Naive thymus-derived CD4-positive, alpha-beta T cell (primary cell): Measurements from ENCODE around the gene ZGRF1. TPM values are rescaled to one million over a fixed set of nuclear protein-coding genes. Genes with fewer than 3 reads are reported as not detected.

ENCODE experiments used
- ATAC-seq: fragments of 150-1000 bp; cut with Tn5 transposase; 2 replicates; pipeline ENCODE4 v1.10.0; 2021; ENCODE audit warnings: mild to moderate bottlenecking, moderate library complexity
- CTCF ChIA-PET: fragments of 350-600 bp; sonication (Branson Sonifier 250); formaldehyde crosslinking; loops from one replicate; lab custom pipeline; 2021; ENCODE audit warnings: antibody characterized with exemption; lab: Charles Lee
- POLR2A ChIA-PET: fragments of 350-600 bp; sonication (Branson Sonifier 250); formaldehyde crosslinking; loops from one replicate; lab custom pipeline; 2021; ENCODE audit warnings: antibody characterized with exemption, inconsistent platforms; lab: Charles Lee
- DNase-seq, 9 donors: peaks; one replicate each; pipeline versions ENCODE4 v3.0.0 to v3.0.0-alpha.2; 2020 to 2022; ENCODE audit warnings: mixed read lengths in 1 of 9
- H3K27ac ChIP-seq: one replicate; pipeline ENCODE4 v1.7.0; 2013; ENCODE audit warnings: mild to moderate bottlenecking, low read depth, low read length, moderate library complexity
- H3K27me3 ChIP-seq, 2 donors: one replicate each; pipeline ENCODE4 v1.7.0; 2013; ENCODE audit warnings: low read length in 2 of 2, mild to moderate bottlenecking in 2 of 2, moderate library complexity in 2 of 2; ENCODE audit not compliant: control insufficient read depth in 2 of 2, insufficient read depth in 2 of 2
- H3K36me3 ChIP-seq, 3 experiments: 1 replicate in 2 of 3; 2 replicates in 1 of 3; pipeline ENCODE4 v1.7.0; 2013; ENCODE audit warnings: low read length in 3 of 3, mild to moderate bottlenecking in 3 of 3, moderate library complexity in 1 of 3; ENCODE audit not compliant: insufficient read depth in 3 of 3, control insufficient read depth in 2 of 3
- H3K4me1 ChIP-seq, 2 donors: one replicate each; pipeline ENCODE4 v1.7.0; 2013; ENCODE audit warnings: low read length in 2 of 2, mild to moderate bottlenecking in 2 of 2, moderate library complexity in 1 of 2; ENCODE audit not compliant: control insufficient read depth in 2 of 2, insufficient read depth in 2 of 2
- H3K4me3 ChIP-seq: 2 replicates; pipeline ENCODE4 v1.7.0; 2013; ENCODE audit warnings: mild to moderate bottlenecking, low read length
- H3K9me3 ChIP-seq, 3 experiments: 1 replicate in 2 of 3; 2 replicates in 1 of 3; pipeline ENCODE4 v1.7.0; 2013; ENCODE audit warnings: low read length in 3 of 3; ENCODE audit not compliant: control insufficient read depth in 2 of 3
- H3K27ac Mint-ChIP-seq, 9 donors: one replicate each; pipeline ENCODE4 v1.8.0; 2020 to 2022; ENCODE audit warnings: mixed read lengths in 9 of 9, mild to moderate bottlenecking in 8 of 9, moderate library complexity in 5 of 9, inconsistent platforms in 2 of 9
- H3K27me3 Mint-ChIP-seq, 5 donors: one replicate each; pipeline ENCODE4 v1.8.0; 2021 to 2022; ENCODE audit warnings: mixed read lengths in 5 of 5, mild to moderate bottlenecking in 1 of 5
- H3K36me3 Mint-ChIP-seq, 5 donors: one replicate each; pipeline ENCODE4 v1.8.0; 2020 to 2022; ENCODE audit warnings: mixed read lengths in 5 of 5, mild to moderate bottlenecking in 3 of 5, inconsistent platforms in 1 of 5
- H3K4me1 Mint-ChIP-seq, 7 donors: one replicate each; pipeline ENCODE4 v1.8.0; 2020 to 2022; ENCODE audit warnings: mixed read lengths in 7 of 7, mild to moderate bottlenecking in 3 of 7, inconsistent platforms in 1 of 7
- H3K4me3 Mint-ChIP-seq, 10 donors: one replicate each; pipeline ENCODE4 v1.8.0; 2020 to 2022; ENCODE audit warnings: mild to moderate bottlenecking in 10 of 10, mixed read lengths in 10 of 10, moderate library complexity in 6 of 10, inconsistent platforms in 2 of 10
- H3K9me3 Mint-ChIP-seq, 11 donors: one replicate each; pipeline ENCODE4 v1.8.0; 2020 to 2022; ENCODE audit warnings: mixed read lengths in 11 of 11, mild to moderate bottlenecking in 4 of 11, inconsistent platforms in 1 of 11, moderate library complexity in 1 of 11
- intact Hi-C, 2 donors: fragments of 100-400 bp; cut with micrococcal nuclease; formaldehyde crosslinking; loops; one replicate each; pipeline ENCODE4 v1.15.1; 2023
- polyA plus RNA-seq, 2 donors: library from polyadenylated mRNA; unstranded; fragments of 300-500 nt; fragmentation: Illumina TruSeq; gene quantifications; one replicate each; pipeline ENCODE4 v1.2.3, GENCODE V29; 2021
- total RNA-seq, 6 experiments: library from RNA in 5 of 6; stranded (reverse) in 5 of 6; gene quantifications; 1 replicate in 5 of 6; 2 replicates in 1 of 6; pipeline ENCODE4 v1.2.3 and lab custom pipeline; 2021 to 2026

ZGRF1 gene
- total and polyA plus RNA-seq, 7 experiments from 2014 or later: 1.4 to 29.8 (median 10.3) TPM

DNA sequence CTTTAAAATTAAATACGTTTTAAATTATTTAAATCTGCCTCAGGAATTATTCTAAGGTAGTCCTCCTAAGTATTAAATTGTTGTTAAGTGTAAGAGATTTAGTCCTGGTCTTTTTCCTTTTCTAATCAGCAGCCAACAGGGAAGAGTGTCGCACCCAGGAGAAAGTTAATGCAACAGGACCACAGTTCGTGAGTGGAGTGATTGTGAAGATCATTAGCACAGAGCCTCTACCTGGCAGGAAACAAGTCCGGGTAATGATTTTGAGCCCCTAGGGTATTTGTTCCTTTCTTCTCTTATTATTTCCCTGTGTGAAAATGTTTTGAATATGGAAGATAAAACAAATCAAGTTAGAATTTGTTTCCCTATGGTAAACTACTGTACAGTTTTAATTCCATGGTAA, 13.6 kb upstream of the ZGRF1 start:
- Mint-ChIP-seq H3K27ac (no peak overlapping the region), H3K27me3 (no peaks in the 10 kb centered on the region), H3K36me3 (peaks cover 4 to 29% (median 21%) of the 10 kb centered on the region in 5 donors), H3K4me1 (no peaks in the 10 kb centered on the region), H3K9me3 (no peaks in the 10 kb centered on the region), H3K4me3 (no peak overlapping the region)
- Histone ChIP-seq H3K27me3 (no peaks in the 10 kb centered on the region), H3K4me1 (no peaks in the 10 kb centered on the region), H3K36me3 (peaks cover 22 to 60% (median 39%) of the 10 kb centered on the region in 3 experiments), H3K27ac (no peak overlapping the region), H3K9me3 (no peaks in the 10 kb centered on the region), H3K4me3 (no peak overlapping the region)
- ChIA-PET POLR2A (no interaction called here), CTCF (no interaction called here)
- intact Hi-C loops: loop anchor here in 1 of 2 donors (5.0 kb wide), 1 partner anchor 287 kb away; no protein-coding TSS in a partner anchor
- ATAC-seq (no peak), DNase-seq (no peak)

DNA sequence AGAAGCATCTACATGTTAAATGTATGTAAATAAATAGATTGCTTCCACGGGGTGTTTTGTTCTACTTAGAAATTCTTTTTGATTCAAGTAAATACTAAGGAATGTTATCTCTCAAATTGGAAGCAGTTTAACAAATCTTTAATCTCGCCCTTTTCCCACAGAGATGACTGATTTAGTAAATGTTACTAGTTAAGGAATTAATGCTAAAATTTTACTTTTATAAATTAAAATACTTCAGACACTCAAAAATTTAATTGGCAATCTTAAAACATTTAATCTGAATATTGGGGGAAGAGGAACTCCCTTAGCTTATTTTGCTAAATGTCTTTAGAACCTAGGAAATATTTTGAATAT, 12.3 kb upstream of the ZGRF1 start:
- Mint-ChIP-seq H3K9me3 (no peaks in the 10 kb centered on the region), H3K36me3 (peaks cover 3 to 26% (median 15%) of the 10 kb centered on the region in 5 donors), H3K4me1 (peaks cover 0 to 3% (median 0%) of the 10 kb centered on the region in 7 donors), H3K27me3 (no peaks in the 10 kb centered on the region), H3K27ac (no peak overlapping the region), H3K4me3 (no peak overlapping the region)
- H3K4me3 ChIP-seq: no peak overlapping the region
- ChIA-PET CTCF (no interaction called here), POLR2A (no interaction called here)
- intact Hi-C loops: no loop called here
- ATAC-seq (no peak), DNase-seq (no peak)
- H3K4me1 ChIP-seq: no peaks in the 10 kb centered on the region
- peaks cover 16 to 62% (median 27%) of the 10 kb centered on the region in 3 experiments for H3K36me3 ChIP-seq
- H3K9me3 ChIP-seq: no peaks in the 10 kb centered on the region
- H3K27me3 ChIP-seq: no peaks in the 10 kb centered on the region
- H3K27ac ChIP-seq: no peak overlapping the region

- Mint-ChIP-seq H3K9me3 (no peaks in the 10 kb centered on the region), H3K36me3 (peaks cover 3 to 22% (median 14%) of the 10 kb centered on the region in 5 donors), H3K27ac (no peak overlapping the region), H3K27me3 (no peaks in the 10 kb centered on the region), H3K4me3 (no peak overlapping the region), H3K4me1 (peaks cover 0 to 5% (median 2%) of the 10 kb centered on the region in 7 donors)
- no peak overlapping the region for H3K4me3 ChIP-seq
- ATAC-seq: no peak
- ChIA-PET CTCF (interaction anchor here (0.6 kb wide), 1 partner anchor 798 kb away, joined by 4 read pairs; no protein-coding TSS in a partner anchor), POLR2A (no interaction called here)
- H3K36me3 ChIP-seq: peaks cover 16 to 57% (median 27%) of the 10 kb centered on the region in 3 experiments
- no peak for DNase-seq
- no peaks in the 10 kb centered on the region for H3K4me1 ChIP-seq
- H3K27ac ChIP-seq: no peak overlapping the region
- intact Hi-C loops: no loop called here
- H3K27me3 ChIP-seq: no peaks in the 10 kb centered on the region
- H3K9me3 ChIP-seq: no peaks in the 10 kb centered on the region
These were observed 11.8 kb upstream of the ZGRF1 start for GRCh38 chr4:112648263-112649054.

- Histone ChIP-seq H3K36me3 (peaks cover 16 to 50% (median 23%) of the 10 kb centered on the region in 3 experiments), H3K4me1 (no peaks in the 10 kb centered on the region), H3K9me3 (no peaks in the 10 kb centered on the region), H3K4me3 (no peak overlapping the region), H3K27me3 (no peaks in the 10 kb centered on the region), H3K27ac (no peak overlapping the region)
- H3K4me1 Mint-ChIP-seq: peaks cover 5 to 11% (median 7%) of the 10 kb centered on the region in 7 donors
- POLR2A ChIA-PET: no interaction called here
- H3K36me3 Mint-ChIP-seq: peaks cover 8 to 28% (median 16%) of the 10 kb centered on the region in 5 donors
- intact Hi-C loops: no loop called here
- no peak overlapping the region for H3K4me3 Mint-ChIP-seq
- DNase-seq (no peak), ATAC-seq (no peak)
- no peak overlapping the region for H3K27ac Mint-ChIP-seq
- CTCF ChIA-PET: interaction anchor here (0.6 kb wide), 1 partner anchor 798 kb away, joined by 4 read pairs; no protein-coding TSS in a partner anchor
- H3K9me3 Mint-ChIP-seq: no peaks in the 10 kb centered on the region
- no peaks in the 10 kb centered on the region for H3K27me3 Mint-ChIP-seq
These were observed 11.1 kb upstream of the ZGRF1 start for GRCh38 chr4:112647785-112648184.

DNA sequence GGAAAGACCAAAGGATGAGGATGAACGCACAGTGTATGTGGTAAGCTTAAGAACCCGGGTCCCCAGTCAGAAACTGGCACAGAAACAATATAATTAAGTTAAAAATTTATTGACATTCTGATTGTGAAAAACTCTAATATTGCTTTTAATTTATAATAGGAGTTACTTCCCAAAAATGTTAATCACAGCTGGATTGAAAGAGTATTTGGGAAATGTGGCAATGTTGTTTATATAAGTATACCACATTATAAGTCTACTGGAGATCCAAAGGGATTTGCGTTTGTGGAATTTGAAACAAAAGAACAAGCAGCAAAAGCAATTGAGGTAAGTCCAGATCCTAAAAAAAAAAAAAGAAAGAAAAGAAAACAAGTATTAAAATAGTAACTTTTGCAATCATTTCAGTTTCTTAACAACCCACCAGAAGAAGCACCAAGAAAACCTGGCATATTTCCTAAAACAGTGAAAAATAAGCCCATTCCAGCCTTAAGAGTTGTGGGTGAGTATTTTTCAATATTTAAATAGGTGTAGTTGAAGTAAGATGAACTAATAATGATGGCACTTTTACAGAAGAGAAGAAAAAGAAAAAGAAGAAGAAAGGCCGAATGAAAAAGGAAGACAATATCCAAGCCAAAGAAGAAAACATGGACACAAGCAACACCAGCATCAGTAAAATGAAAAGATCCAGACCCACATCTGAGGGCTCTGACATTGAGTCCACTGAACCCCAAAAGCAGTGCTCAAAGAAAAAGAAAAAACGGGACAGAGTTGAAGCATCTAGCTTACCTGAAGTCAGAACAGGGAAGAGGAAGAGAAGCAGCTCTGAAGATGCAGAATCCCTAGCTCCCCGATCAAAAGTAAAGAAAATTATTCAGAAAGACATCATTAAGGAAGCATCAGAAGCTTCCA, 10.2 kb upstream of the ZGRF1 start:
- Mint-ChIP-seq H3K4me1 (peaks cover 9 to 17% (median 13%) of the 10 kb centered on the region in 7 donors), H3K9me3 (no peaks in the 10 kb centered on the region), H3K4me3 (no peak overlapping the region), H3K36me3 (peaks cover 8 to 31% (median 16%) of the 10 kb centered on the region in 5 donors), H3K27ac (no peak overlapping the region), H3K27me3 (no peaks in the 10 kb centered on the region)
- intact Hi-C loops: no loop called here
- peaks cover 0 to 7% of the 10 kb centered on the region in 2 donors for H3K4me1 ChIP-seq
- H3K9me3 ChIP-seq: no peaks in the 10 kb centered on the region
- no peak for ATAC-seq
- POLR2A ChIA-PET: no interaction called here
- no peak overlapping the region for H3K4me3 ChIP-seq
- peaks cover 16 to 49% (median 23%) of the 10 kb centered on the region in 3 experiments for H3K36me3 ChIP-seq
- no peak for DNase-seq
- no peaks in the 10 kb centered on the region for H3K27me3 ChIP-seq
- CTCF ChIA-PET: no interaction called here
- H3K27ac ChIP-seq: no peak overlapping the region

GRCh38 chr4:112645541-112646329, 9.0 kb upstream of the ZGRF1 start:
- Mint-ChIP-seq H3K4me3 (no peak overlapping the region), H3K27ac (peak overlapping the region in 1 of 9 donors; percentile 42), H3K36me3 (peaks cover 8 to 38% (median 17%) of the 10 kb centered on the region in 5 donors), H3K4me1 (peaks cover 17 to 28% (median 25%) of the 10 kb centered on the region in 7 donors), H3K9me3 (no peaks in the 10 kb centered on the region), H3K27me3 (no peaks in the 10 kb centered on the region)
- H3K27ac ChIP-seq: no peak overlapping the region
- peaks cover 0 to 10% of the 10 kb centered on the region in 2 donors for H3K4me1 ChIP-seq
- ATAC-seq (no peak), DNase-seq (no peak)
- H3K27me3 ChIP-seq: no peaks in the 10 kb centered on the region
- CTCF ChIA-PET: interaction anchor here (1.2 kb wide), 1 partner anchor 119 kb away, joined by 3 read pairs; no protein-coding TSS in a partner anchor
- H3K36me3 ChIP-seq: peaks cover 9 to 39% (median 23%) of the 10 kb centered on the region in 3 experiments
- POLR2A ChIA-PET: no interaction called here
- H3K9me3 ChIP-seq: no peaks in the 10 kb centered on the region
- intact Hi-C loops: no loop called here
- H3K4me3 ChIP-seq: no peak overlapping the region
